Measurements from ENCODE around the gene TIMM22.

TIMM22 gene

DNA sequence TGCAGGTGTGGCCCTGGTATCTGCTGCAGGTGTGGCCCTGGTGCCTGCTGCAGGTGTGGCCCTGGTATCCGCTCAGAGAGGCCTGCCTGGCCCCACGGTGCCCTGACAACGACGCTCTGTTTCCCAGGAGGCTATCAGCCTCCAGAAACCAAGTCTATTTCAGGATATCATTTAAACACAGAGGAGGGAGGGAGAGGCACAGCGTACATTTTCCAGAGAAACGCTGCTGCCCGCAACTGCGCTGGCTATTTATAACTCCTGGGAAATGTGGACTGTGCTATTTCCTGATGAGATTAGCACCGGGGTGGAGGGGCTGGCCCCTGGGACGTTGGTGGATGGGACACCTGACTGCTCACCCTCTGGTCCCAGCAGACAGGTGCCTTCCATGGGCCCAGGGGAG lies 22.5 kb downstream of the TIMM22 start:
- no peak overlapping the region for H3K27ac ChIP-seq
- no peak for TF ChIP-seq ZFX (IDR thresholded peaks at IDR 0.05)
- TF ChIP-seq, protein P1, sequence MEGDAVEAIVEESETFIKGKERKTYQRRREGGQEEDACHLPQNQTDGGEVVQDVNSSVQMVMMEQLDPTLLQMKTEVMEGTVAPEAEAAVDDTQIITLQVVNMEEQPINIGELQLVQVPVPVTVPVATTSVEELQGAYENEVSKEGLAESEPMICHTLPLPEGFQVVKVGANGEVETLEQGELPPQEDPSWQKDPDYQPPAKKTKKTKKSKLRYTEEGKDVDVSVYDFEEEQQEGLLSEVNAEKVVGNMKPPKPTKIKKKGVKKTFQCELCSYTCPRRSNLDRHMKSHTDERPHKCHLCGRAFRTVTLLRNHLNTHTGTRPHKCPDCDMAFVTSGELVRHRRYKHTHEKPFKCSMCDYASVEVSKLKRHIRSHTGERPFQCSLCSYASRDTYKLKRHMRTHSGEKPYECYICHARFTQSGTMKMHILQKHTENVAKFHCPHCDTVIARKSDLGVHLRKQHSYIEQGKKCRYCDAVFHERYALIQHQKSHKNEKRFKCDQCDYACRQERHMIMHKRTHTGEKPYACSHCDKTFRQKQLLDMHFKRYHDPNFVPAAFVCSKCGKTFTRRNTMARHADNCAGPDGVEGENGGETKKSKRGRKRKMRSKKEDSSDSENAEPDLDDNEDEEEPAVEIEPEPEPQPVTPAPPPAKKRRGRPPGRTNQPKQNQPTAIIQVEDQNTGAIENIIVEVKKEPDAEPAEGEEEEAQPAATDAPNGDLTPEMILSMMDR (conservative IDR thresholded peaks at IDR 0.05), result no peak

DNA sequence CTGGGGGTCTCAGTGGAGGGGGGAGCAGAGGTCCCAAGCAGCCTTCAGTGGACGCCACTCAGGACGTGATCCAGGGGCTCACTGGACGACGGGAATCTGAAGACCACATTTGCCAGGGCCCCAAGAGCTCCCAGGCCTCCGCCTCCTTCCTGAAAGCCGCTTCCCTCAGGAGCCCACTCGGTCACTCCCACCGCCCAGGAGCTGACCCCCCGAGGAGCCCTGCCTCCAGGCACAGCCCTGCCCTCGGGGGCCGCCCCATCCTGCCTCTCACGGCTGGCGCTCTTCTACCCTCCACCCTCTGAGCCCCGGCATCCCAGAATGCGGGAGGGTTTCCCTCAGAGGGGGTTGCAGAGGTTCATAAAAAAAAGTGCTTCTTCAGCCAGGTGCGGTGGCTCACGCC lies 24.2 kb downstream of the TIMM22 start:
- TF ChIP-seq, protein P1 (conservative IDR thresholded peaks at IDR 0.05), result no peak

DNA sequence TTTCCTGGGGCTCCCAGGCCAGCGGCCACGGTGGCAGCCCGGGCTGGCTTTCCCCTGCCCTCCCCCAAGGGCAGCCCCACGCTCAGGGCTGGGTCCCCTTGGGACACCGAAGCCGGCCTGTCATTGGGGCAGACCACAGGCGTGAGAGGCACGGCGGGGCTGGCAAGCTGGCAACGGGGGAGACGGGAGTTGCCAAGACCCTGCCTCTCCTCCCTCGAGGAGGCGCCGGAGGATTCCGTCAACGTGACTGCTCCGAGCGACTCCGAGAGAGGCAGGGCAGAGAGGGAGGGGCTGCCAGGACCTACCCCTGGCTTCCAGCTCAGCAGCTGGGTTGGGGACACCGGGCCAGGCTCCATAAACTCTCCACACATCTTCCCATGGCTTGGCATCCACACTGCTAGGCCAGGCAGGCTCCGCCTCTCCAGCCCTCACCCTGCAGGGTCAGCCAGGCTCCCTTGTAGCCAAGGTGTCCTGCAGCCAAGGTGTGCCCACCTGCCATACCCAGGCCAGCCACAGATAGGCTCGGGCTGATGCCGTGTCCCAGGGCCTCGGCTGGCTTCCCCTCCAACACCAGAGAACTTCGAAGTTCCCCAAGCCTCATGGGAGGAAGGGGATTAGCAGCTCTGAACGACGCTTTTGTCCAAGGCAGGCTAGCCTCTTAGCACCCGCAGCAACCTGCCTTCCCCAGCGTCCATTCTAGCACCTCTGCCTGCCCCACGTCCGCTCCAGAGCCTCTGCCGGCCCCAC lies 25.5 kb downstream of the TIMM22 start:
- TF ChIP-seq, protein P1 (conservative IDR thresholded peaks at IDR 0.05), result no peak
- TF ChIP-seq ZFX (IDR thresholded peaks at IDR 0.05), result no peak

More for the DNA sequence above, 24.2 kb downstream of the TIMM22 start:
- no peak overlapping the region for H3K27ac ChIP-seq

DNA sequence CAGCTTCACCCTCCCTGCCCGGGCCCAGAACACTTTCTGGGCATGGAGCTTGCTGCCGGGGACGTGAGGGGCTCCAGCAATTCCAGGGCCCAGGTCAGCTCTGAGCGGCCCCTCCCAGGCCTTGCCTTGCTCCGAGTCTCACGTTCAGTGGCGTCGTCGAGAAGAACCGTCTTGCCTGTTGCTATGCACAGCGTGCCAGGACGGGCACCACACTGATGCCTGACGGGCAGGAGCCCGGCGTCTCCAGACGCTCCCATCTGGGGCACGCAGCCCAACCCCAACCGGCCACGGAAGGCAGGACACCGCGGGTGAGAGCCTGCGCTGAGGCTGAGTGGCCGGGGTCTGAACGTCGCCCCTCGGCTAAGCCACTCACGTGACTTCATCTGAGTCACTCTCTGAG lies 27.1 kb downstream of the TIMM22 start:
- H3K27ac ChIP-seq, result no peak overlapping the region
- TF ChIP-seq, protein P1 (conservative IDR thresholded peaks at IDR 0.05), result no peak
- no peak for TF ChIP-seq ZFX (IDR thresholded peaks at IDR 0.05)

More for the DNA sequence above, 25.5 kb downstream of the TIMM22 start:
- H3K27ac ChIP-seq, result no peak overlapping the region

DNA sequence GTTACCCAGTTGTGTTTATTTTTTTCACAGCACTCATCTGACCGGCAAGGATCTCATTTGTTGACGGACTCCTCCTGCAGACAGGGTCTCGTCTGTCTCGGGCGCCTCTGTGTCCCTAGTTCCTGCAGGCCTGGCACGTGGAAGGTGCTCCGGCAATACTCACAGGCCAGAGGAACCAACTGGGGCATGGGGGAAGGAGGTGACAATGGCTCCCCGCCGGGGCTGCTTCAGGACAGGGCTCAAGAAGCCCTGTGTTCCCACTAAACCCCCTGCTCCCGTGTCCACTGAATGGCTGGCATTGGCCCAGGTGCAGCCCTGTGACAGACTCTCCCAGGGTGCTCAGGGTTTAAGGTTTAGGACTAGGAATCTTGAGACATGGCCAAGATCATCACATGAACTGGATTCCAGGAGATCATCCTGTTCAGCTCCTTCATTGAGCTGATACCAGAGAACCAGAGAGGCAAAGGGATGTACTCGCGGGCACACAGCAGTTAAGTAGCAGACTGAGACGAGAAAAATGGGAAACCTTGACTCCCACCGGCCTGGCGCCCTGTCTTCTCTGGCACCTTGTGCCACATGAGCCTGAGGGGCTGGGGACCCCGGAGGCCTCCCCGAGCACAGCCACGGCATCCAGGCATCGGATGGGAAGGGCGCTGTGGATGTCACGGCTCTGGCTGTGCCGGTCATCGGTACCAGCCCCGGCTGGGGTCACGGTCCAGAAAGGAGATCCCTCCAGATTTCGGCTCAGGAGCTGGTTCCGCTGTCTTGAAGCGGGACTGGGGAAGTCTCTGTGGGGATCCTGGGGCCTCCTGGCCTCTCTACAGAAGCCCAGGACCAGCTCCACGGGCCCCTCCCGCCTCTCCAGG lies 29.0 kb downstream of the TIMM22 start:
- TF ChIP-seq, protein P1 (conservative IDR thresholded peaks at IDR 0.05), result no peak
- TF ChIP-seq ZFX (IDR thresholded peaks at IDR 0.05), result no peak
- H3K27ac ChIP-seq, result no peak overlapping the region

DNA sequence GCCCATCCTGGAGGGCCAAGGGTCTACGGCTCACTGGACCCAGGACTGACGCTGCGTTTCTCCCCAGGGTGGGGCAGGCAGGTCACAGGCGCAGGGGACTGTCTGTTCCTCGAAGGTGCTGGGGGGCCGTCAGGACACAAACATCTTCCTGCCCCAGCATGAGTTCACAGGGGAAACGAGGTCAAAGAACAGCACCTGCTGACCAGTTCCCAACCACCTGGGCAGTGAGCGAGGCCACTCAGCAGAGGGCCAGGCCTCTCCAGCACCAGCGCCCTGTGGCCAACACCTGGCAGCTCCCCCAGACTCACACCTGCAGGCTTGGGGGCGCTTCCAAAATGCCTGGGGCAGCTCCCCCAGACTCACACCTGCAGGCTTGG lies 29.7 kb downstream of the TIMM22 start:
- no peak overlapping the region for H3K27ac ChIP-seq
- no peak for TF ChIP-seq ZFX (IDR thresholded peaks at IDR 0.05)
- TF ChIP-seq, protein P1 (conservative IDR thresholded peaks at IDR 0.05), result no peak

DNA sequence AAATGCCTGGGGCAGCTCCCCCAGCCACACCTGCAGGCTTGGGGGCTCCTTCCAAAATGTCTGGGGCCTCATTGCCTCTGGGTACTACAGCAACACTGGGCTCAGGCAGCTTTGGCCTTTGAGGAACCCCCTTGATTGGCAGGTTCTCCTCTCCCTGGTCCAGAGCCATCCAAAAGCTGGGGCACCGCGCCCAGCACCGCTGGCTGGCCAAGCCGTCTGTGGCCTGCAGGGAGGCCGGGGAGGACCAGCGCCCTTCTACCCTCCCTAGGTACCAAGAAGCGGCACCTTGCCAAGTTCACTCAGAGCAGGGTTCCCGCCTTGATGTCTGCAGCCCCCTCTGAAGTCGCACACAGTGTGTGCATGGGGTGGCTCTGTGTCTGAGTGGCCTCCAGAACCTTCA lies 30.1 kb downstream of the TIMM22 start:
- no peak overlapping the region for H3K27ac ChIP-seq
- no peak for TF ChIP-seq ZFX (IDR thresholded peaks at IDR 0.05)
- TF ChIP-seq, protein P1 (conservative IDR thresholded peaks at IDR 0.05), result no peak

Measured in C4-2B (cell line).